ENCODE results near the gene CCSAP. TPM values are rescaled to one million over a fixed set of nuclear protein-coding genes. Genes with fewer than 3 reads are reported as not detected.

CCSAP gene, protein sequence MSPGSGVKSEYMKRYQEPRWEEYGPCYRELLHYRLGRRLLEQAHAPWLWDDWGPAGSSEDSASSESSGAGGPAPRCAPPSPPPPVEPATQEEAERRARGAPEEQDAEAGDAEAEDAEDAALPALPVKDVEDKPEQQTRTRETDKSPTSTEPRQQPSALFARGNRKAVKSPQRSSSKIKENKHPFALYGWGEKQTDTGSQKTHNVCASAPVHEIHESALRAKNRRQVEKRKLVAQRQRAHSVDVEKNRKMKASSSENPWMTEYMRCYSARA
- 5.4 and 6.9 TPM in 2 replicates for total RNA-seq
- 4.3 and 4.4 TPM in 2 replicates for polyA plus RNA-seq
- 3.0 and 3.3 TPM in 2 replicates for polyA plus RNA-seq (2012)
- polyA minus RNA-seq (ENCODE audit: low replicate concordance), result 1.0 and 1.6 TPM in 2 replicates

DNA sequence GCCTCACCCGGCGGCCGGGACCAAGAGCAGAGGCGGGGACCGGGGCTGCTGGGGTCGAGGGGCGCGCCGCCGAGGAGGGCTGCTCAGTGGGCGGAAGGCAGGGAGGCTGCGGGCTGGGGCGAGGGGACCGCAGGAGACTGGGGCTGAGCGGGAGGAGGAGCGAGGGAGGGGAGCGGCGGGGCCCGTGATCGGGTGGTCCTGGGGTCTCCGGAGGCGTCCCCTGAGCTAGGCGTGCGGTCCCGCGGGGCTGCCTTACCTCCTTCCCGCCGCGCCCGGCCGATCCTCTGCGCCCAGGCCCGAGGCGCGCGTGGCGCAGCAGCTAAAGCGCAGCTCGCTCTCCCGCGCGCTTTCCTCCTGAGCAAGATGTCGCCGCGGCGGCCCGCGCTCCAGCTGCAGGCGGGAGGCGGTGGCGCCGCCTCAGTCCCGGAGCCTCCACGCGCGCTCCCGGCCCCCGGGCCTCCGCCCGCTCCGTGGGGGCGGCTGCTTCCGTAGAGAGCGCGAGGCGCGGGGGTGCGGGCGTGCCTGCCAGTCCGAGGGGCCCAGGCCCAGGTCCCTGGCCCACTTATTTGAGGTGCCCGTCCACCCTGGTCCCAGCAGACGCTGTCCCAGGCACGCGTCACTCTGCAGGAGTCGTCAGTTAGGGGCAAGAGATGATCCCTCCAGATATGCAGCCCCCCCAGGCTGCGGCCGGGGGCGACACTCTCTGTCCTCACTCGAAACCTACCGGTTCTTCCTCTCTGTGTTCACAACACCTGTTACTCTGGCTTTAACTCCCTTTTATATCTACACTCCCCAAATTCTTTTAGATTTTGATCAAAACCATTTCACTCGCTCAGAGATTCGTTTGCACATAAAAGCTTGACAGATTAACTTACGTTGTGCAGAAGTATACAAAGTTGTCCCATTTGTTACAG is at the start of gene CCSAP:
CCSAP (minus strand) TSS at position 392 of the 914 bp plus-strand sequence. CDS start 582 bp downstream, outside the sequence.
- Histone ChIP-seq H3K79me2 (ENCODE audit: control insufficient read depth, insufficient read depth, low read length) (peaks cover 15% of the 10 kb centered on the region), H3K4me2 (ENCODE audit: extremely low read depth, insufficient read depth, low read length) (peak within 1 kb of the TSS; percentile 93), H3K4me3 (replicated peaks in 1 of 4; ENCODE audit: control extremely low read depth in 1 of 4, insufficient read depth in 1 of 4, low read depth in 3 of 4, low read length in 4 of 4) (peak within 1 kb of the TSS; percentile 78 to 88 (median 81)), H3K27ac (ENCODE audit: insufficient read depth, low read length) (peak within 1 kb of the TSS; percentile 44), H2AFZ (ENCODE audit: low read length) (peak within 1 kb of the TSS; percentile 90), H3K9ac (ENCODE audit: insufficient read depth, low read length) (peak within 1 kb of the TSS; percentile 58), H4K20me1 (ENCODE audit: control insufficient read depth, extremely low read depth, insufficient read depth, low read length) (no peaks in the 10 kb centered on the region), H3K9me3 (ENCODE audit: control insufficient read depth, insufficient read depth, low read depth, low read length) (no peaks in the 10 kb centered on the region), H3K4me1 (ENCODE audit: control insufficient read depth, extremely low read depth, insufficient read depth, low read length) (peaks cover 6% of the 10 kb centered on the region), H3K27me3 (ENCODE audit: control insufficient read depth, insufficient read depth, low read length) (peaks cover 11% of the 10 kb centered on the region), H3K36me3 (ENCODE audit: control insufficient read depth, insufficient read depth, low read length) (no peaks in the 10 kb centered on the region)
- DNase-seq (ENCODE audit: low read depth in 2 of 2), result peak; percentile 35 to 56
- TF ChIP-seq, protein P1, sequence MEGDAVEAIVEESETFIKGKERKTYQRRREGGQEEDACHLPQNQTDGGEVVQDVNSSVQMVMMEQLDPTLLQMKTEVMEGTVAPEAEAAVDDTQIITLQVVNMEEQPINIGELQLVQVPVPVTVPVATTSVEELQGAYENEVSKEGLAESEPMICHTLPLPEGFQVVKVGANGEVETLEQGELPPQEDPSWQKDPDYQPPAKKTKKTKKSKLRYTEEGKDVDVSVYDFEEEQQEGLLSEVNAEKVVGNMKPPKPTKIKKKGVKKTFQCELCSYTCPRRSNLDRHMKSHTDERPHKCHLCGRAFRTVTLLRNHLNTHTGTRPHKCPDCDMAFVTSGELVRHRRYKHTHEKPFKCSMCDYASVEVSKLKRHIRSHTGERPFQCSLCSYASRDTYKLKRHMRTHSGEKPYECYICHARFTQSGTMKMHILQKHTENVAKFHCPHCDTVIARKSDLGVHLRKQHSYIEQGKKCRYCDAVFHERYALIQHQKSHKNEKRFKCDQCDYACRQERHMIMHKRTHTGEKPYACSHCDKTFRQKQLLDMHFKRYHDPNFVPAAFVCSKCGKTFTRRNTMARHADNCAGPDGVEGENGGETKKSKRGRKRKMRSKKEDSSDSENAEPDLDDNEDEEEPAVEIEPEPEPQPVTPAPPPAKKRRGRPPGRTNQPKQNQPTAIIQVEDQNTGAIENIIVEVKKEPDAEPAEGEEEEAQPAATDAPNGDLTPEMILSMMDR (conservative IDR thresholded peaks at IDR 0.05 in 1 of 2, IDR thresholded peaks at IDR 0.05 in 1 of 2; ENCODE audit: low read depth in 1 of 2, low read length in 2 of 2), result no peak
- no peak for TF ChIP-seq EZH2 (IDR thresholded peaks at IDR 0.05; ENCODE audit: low read length, missing control alignments)

DNA sequence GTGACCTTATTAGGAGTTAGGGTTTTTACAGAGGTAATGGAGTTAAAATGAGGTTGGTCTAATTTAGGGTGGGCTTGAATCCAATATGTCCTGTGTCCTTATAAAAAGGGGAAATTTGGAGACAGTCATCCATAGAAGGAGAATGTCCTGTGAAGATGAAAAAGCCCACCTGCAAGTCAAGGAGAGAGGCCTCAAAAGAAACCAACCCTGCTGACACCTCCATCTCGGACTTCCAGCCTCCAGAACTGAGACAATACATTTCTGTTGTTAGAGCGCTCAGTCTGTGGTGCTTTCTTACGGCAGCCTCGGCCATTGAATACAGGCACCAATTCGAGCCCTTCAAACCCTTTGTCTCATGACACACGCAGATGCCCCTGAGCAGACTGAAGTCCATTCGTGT is 47.3 kb upstream of the CCSAP start:
- no peak for DNase-seq (ENCODE audit: low read depth in 2 of 2)
- H3K9me3 ChIP-seq (ENCODE audit: control insufficient read depth, insufficient read depth, low read depth, low read length), result no peaks in the 10 kb centered on the region
- no peak overlapping the region for H3K9ac ChIP-seq (ENCODE audit: insufficient read depth, low read length)
- no peak overlapping the region for H3K27ac ChIP-seq (ENCODE audit: insufficient read depth, low read length)
- no peaks in the 10 kb centered on the region for H4K20me1 ChIP-seq (ENCODE audit: control insufficient read depth, extremely low read depth, insufficient read depth, low read length)
- H3K79me2 ChIP-seq (ENCODE audit: control insufficient read depth, insufficient read depth, low read length), result no peaks in the 10 kb centered on the region
- H3K36me3 ChIP-seq (ENCODE audit: control insufficient read depth, insufficient read depth, low read length), result no peaks in the 10 kb centered on the region
- no peak overlapping the region for H3K4me2 ChIP-seq (ENCODE audit: extremely low read depth, insufficient read depth, low read length)
- no peak for TF ChIP-seq EZH2 (IDR thresholded peaks at IDR 0.05; ENCODE audit: low read length, missing control alignments)
- TF ChIP-seq, protein P1 (conservative IDR thresholded peaks at IDR 0.05 in 1 of 2, IDR thresholded peaks at IDR 0.05 in 1 of 2; ENCODE audit: low read depth in 1 of 2, low read length in 2 of 2), result no peak
- no peaks in the 10 kb centered on the region for H3K27me3 ChIP-seq (ENCODE audit: control insufficient read depth, insufficient read depth, low read length)
- no peak overlapping the region for H3K4me3 ChIP-seq (replicated peaks in 1 of 4; ENCODE audit: control extremely low read depth in 1 of 4, insufficient read depth in 1 of 4, low read depth in 3 of 4, low read length in 4 of 4)
- H2AFZ ChIP-seq (ENCODE audit: low read length), result no peak overlapping the region
- peaks cover 5% of the 10 kb centered on the region for H3K4me1 ChIP-seq (ENCODE audit: control insufficient read depth, extremely low read depth, insufficient read depth, low read length)

Data from fibroblast of lung (primary cell).